Natural killer cell (primary cell): ENCODE data around the gene WDR87. TPM values are rescaled to one million over a fixed set of nuclear protein-coding genes. Genes with fewer than 3 reads are reported as not detected.

ENCODE experiments used
- ATAC-seq, 3 donors: fragments of 150-1000 bp in 2 of 3; fragments of 200-7000 bp in 1 of 3; cut with Tn5 transposase; 1 replicate in 1 of 3; 2 replicates in 2 of 3; pipeline ENCODE4 v1.10.0; 2021; ENCODE audit warnings: mild to moderate bottlenecking in 2 of 3, moderate library complexity in 2 of 3
- DNase-seq, 2 donors: peaks; one replicate each; pipeline versions ENCODE4 v3.0.0 to v3.0.0-alpha.2; 2013 to 2021; ENCODE audit warnings: mixed read lengths in 1 of 2
- H3K27ac ChIP-seq: one replicate; pipeline ENCODE4 v1.5.1; 2013; ENCODE audit warnings: mild to moderate bottlenecking, low read length
- H3K27me3 ChIP-seq: one replicate; pipeline ENCODE4 v1.6.1; 2013; ENCODE audit warnings: low read length; ENCODE audit not compliant: control insufficient read depth, insufficient read depth
- H3K36me3 ChIP-seq: one replicate; pipeline ENCODE4 v1.6.1; 2013; ENCODE audit warnings: low read length; ENCODE audit not compliant: control insufficient read depth, insufficient read depth
- H3K4me1 ChIP-seq: one replicate; pipeline ENCODE4 v1.6.1; 2013; ENCODE audit warnings: low read length; ENCODE audit not compliant: control insufficient read depth, insufficient read depth
- H3K4me3 ChIP-seq: one replicate; pipeline ENCODE4 v1.5.1; 2013; ENCODE audit warnings: low read length
- H3K9me3 ChIP-seq: one replicate; pipeline ENCODE4 v1.6.1; 2013; ENCODE audit warnings: low read length; ENCODE audit not compliant: control insufficient read depth, insufficient read depth
- H3K27ac Mint-ChIP-seq, 2 donors: one replicate each; pipeline ENCODE4 v1.8.0; 2022; ENCODE audit warnings: mild to moderate bottlenecking in 2 of 2, mixed read lengths in 2 of 2, moderate library complexity in 1 of 2
- H3K27me3 Mint-ChIP-seq, 2 donors: one replicate each; pipeline ENCODE4 v1.8.0; 2022; ENCODE audit warnings: low read depth in 2 of 2, mixed read lengths in 2 of 2
- H3K36me3 Mint-ChIP-seq: one replicate; pipeline ENCODE4 v1.8.0; 2022; ENCODE audit warnings: mixed read lengths
- H3K4me1 Mint-ChIP-seq, 2 donors: one replicate each; pipeline ENCODE4 v1.8.0; 2022; ENCODE audit warnings: mixed read lengths in 2 of 2
- H3K4me3 Mint-ChIP-seq: one replicate; pipeline ENCODE4 v1.8.0; 2022; ENCODE audit warnings: mild to moderate bottlenecking, moderate library complexity, mixed read lengths
- H3K9me3 Mint-ChIP-seq, 2 donors: one replicate each; pipeline ENCODE4 v1.8.0; 2022; ENCODE audit warnings: mixed read lengths in 2 of 2
- CTCF ChIP-seq: fragments of 200-600 bp; IDR thresholded peaks from one replicate; pipeline ENCODE4 v1.8.0; 2022; ENCODE audit warnings: antibody characterized with exemption
- WGBS: methylation state at CpG from one replicate; pipeline ENCODE4 v1.1.7; 2013; ENCODE audit warnings: missing lambda C conversion rate; ENCODE audit not compliant: insufficient coverage; 5-methylcytosine and 5-hydroxymethylcytosine counted together
- intact Hi-C: fragments of 100-400 bp; cut with micrococcal nuclease; formaldehyde crosslinking; loops from one replicate; pipeline ENCODE4 v1.14.2; 2022
- total RNA-seq, 4 donors: library from RNA; stranded (reverse); fragments of 120-200 nt in 1 of 4; gene quantifications; one replicate each; pipeline versions ENCODE4 v1.2.3 to v1.2.4, GENCODE V29; 2013 to 2022

WDR87 gene
- total RNA-seq, 3 donors from 2014 or later (not counting 1 experiment from before 2014, with no cell fraction given), result not detected

DNA sequence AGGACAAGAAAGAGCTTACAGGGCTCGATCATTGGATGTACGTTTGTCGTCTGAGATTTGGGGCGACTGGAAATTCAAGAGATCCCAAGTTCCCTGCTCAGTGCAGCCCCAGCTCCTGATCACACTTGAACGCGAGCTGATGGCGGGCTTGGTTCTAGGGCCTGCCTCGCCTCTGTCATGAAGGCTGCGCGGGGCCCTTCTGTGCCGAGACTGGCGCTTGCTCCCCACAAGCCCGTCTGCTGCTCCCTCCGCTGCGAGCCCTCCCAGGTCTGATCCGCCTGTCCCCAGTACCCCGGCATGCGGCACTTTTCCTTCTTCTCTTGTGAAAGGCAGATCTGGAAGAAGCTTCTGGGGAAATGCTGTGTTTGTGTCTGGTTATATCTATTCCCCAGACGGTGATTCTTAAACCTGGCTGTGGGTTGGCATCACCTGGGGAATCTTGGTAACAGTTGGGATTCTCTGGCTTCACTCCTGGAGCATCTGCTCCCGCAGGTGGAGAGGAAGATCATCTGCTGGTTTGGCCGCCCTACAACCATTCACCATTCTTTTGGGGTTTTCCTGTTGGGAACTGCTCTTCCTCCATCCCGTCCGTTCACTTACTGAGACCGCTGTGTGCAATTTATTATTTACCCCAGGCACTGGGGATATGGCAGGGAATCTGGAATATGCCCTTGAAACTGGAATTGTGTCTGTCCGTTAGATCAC, 44.2 kb upstream of the WDR87 start:
- no peaks in the 10 kb centered on the region for H3K27me3 Mint-ChIP-seq
- H3K27me3 ChIP-seq, result no peaks in the 10 kb centered on the region
- DNase-seq (no peak), ATAC-seq (no peak)
- H3K4me3 ChIP-seq, result no peak overlapping the region
- H3K9me3 Mint-ChIP-seq, result no peaks in the 10 kb centered on the region
- no peak overlapping the region for H3K27ac ChIP-seq
- no peak overlapping the region for H3K27ac Mint-ChIP-seq
- peaks cover 0 to 4% of the 10 kb centered on the region in 2 donors for H3K4me1 Mint-ChIP-seq
- no peaks in the 10 kb centered on the region for H3K36me3 ChIP-seq
- H3K4me3 Mint-ChIP-seq, result no peak overlapping the region
- 95% methylated on average over 25 of the region's 25 CpGs for WGBS
- H3K9me3 ChIP-seq, result no peaks in the 10 kb centered on the region
- no peaks in the 10 kb centered on the region for H3K36me3 Mint-ChIP-seq
- intact Hi-C loops, result no loop called here
- no peak for TF ChIP-seq CTCF
- peaks cover 4% of the 10 kb centered on the region for H3K4me1 ChIP-seq

- Mint-ChIP-seq H3K27ac (no peak overlapping the region), H3K36me3 (no peaks in the 10 kb centered on the region), H3K4me3 (no peak overlapping the region), H3K27me3 (no peaks in the 10 kb centered on the region), H3K4me1 (peaks cover 3 to 7% of the 10 kb centered on the region in 2 donors), H3K9me3 (no peaks in the 10 kb centered on the region)
- WGBS, result 92% methylated on average over 6 of the region's 6 CpGs
- no peak for ATAC-seq
- Histone ChIP-seq H3K27me3 (no peaks in the 10 kb centered on the region), H3K4me3 (no peak overlapping the region), H3K27ac (no peak overlapping the region), H3K9me3 (no peaks in the 10 kb centered on the region), H3K36me3 (no peaks in the 10 kb centered on the region), H3K4me1 (peaks cover 4% of the 10 kb centered on the region)
- no peak for DNase-seq
- no peak for TF ChIP-seq CTCF
- intact Hi-C loops, result no loop called here
These were observed 42.0 kb upstream of the WDR87 start for GRCh38 chr19:37948362-37948761.

DNA sequence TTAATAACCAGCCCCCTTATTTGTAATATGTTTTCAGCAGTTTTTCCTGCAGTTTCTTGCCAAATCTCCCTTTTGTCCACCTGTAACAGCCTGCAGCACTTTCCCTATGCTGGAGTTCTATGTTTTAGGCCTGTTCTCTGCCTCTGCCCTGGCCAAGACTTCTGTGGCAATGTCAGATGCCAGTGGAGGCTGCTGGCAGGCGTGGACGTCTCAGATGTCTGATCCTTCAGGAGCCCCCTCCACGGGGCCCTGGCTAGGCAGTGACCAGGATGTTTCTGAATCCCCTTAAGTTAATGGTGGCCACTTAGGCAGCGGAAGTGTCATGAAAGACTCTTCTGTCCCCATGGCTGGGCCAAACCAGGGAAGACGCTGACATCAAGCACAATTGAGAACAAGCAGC, 41.4 kb upstream of the WDR87 start:
- Mint-ChIP-seq H3K4me1 (peaks cover 9 to 13% of the 10 kb centered on the region in 2 donors), H3K4me3 (no peak overlapping the region), H3K36me3 (no peaks in the 10 kb centered on the region), H3K27ac (no peak overlapping the region), H3K27me3 (no peaks in the 10 kb centered on the region), H3K9me3 (no peaks in the 10 kb centered on the region)
- Histone ChIP-seq H3K36me3 (no peaks in the 10 kb centered on the region), H3K4me3 (no peak overlapping the region), H3K9me3 (no peaks in the 10 kb centered on the region), H3K4me1 (peaks cover 4% of the 10 kb centered on the region), H3K27me3 (no peaks in the 10 kb centered on the region), H3K27ac (no peak overlapping the region)
- ATAC-seq (no peak), DNase-seq (no peak)
- TF ChIP-seq CTCF, result no peak
- 93% methylated on average over 5 of the region's 5 CpGs for WGBS
- intact Hi-C loops, result no loop called here

- no peak overlapping the region for H3K4me3 Mint-ChIP-seq
- H3K27me3 ChIP-seq, result no peaks in the 10 kb centered on the region
- H3K27me3 Mint-ChIP-seq, result no peaks in the 10 kb centered on the region
- H3K27ac Mint-ChIP-seq, result no peak overlapping the region
- H3K4me3 ChIP-seq, result no peak overlapping the region
- peaks cover 4% of the 10 kb centered on the region for H3K4me1 ChIP-seq
- WGBS, result 100% methylated on average over 3 of the region's 6 CpGs
- peaks cover 14 to 22% of the 10 kb centered on the region in 2 donors for H3K4me1 Mint-ChIP-seq
- no peaks in the 10 kb centered on the region for H3K9me3 Mint-ChIP-seq
- intact Hi-C loops, result no loop called here
- no peaks in the 10 kb centered on the region for H3K36me3 ChIP-seq
- no peak for TF ChIP-seq CTCF
- no peak overlapping the region for H3K27ac ChIP-seq
- H3K36me3 Mint-ChIP-seq, result no peaks in the 10 kb centered on the region
- DNase-seq (no peak), ATAC-seq (no peak)
- H3K9me3 ChIP-seq, result no peaks in the 10 kb centered on the region
These were observed 39.7 kb upstream of the WDR87 start for GRCh38 chr19:37946132-37946531.
